ENCODE results near the gene ZNF43.
"Not testable (repeated sequence)": the region's sequence is repeated elsewhere in the genome, so short reads cannot be mapped to it uniquely, and the experiment has no call there.

The ZNF43 gene

DNA sequence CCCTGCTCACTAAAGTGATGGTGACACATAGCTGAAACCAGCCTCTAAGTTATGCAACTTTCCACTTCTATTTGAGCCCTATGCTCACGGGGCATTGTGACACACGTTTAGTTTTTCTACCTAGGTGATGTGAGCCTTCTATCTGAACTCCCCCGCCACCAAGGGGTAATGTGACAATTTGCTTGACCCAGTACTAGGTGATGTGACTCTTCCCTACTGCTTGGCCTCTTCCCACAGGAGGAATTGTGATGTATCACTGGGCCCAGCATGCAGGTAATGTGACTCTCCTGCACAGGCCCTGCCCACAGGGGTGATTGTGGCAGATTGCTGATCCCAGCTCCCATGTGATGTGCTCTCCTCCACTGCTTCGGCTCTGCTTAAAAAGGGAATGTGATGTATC, 42.7 kb upstream of the ZNF43 start:
- no peak overlapping the region for H3K27ac ChIP-seq (ENCODE audit: low read depth, low read length)
- H3F3A ChIP-seq (ENCODE audit: insufficient read depth): no peaks in the 10 kb centered on the region
- no peaks in the 10 kb centered on the region for H3K9me2 ChIP-seq (replicated peaks; ENCODE audit: insufficient read depth, low read length)
- H3K9ac ChIP-seq (ENCODE audit: low read length): no peak overlapping the region
- no peaks in the 10 kb centered on the region for H3K79me2 ChIP-seq (ENCODE audit: insufficient read depth, low read length)
- no peak overlapping the region for H2AFZ ChIP-seq (ENCODE audit: low read depth, low read length, severe bottlenecking)
- no peaks in the 10 kb centered on the region for H3K27me3 ChIP-seq (ENCODE audit: low read length)
- H4K20me1 ChIP-seq (ENCODE audit: low read depth, low read length): no peaks in the 10 kb centered on the region
- H3K9me3 ChIP-seq (ENCODE audit: insufficient read depth, low read length): no peaks in the 10 kb centered on the region
- no peak overlapping the region for H3K4me2 ChIP-seq (ENCODE audit: low read depth, low read length, poor library complexity, severe bottlenecking)
- H3K36me3 ChIP-seq (ENCODE audit: low read length): no peaks in the 10 kb centered on the region
- no peak overlapping the region for H3K4me3 ChIP-seq (ENCODE audit: insufficient read depth, low read length, poor library complexity, severe bottlenecking)
- TF ChIP-seq, protein P1, sequence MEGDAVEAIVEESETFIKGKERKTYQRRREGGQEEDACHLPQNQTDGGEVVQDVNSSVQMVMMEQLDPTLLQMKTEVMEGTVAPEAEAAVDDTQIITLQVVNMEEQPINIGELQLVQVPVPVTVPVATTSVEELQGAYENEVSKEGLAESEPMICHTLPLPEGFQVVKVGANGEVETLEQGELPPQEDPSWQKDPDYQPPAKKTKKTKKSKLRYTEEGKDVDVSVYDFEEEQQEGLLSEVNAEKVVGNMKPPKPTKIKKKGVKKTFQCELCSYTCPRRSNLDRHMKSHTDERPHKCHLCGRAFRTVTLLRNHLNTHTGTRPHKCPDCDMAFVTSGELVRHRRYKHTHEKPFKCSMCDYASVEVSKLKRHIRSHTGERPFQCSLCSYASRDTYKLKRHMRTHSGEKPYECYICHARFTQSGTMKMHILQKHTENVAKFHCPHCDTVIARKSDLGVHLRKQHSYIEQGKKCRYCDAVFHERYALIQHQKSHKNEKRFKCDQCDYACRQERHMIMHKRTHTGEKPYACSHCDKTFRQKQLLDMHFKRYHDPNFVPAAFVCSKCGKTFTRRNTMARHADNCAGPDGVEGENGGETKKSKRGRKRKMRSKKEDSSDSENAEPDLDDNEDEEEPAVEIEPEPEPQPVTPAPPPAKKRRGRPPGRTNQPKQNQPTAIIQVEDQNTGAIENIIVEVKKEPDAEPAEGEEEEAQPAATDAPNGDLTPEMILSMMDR (IDR thresholded peaks at IDR 0.05; ENCODE audit: insufficient read depth, low read length, poor library complexity, severe bottlenecking): no peak
- no peak for TF ChIP-seq EZH2phosphoT487 (conservative IDR thresholded peaks at IDR 0.05; ENCODE audit: low read length)

- no peaks in the 10 kb centered on the region for H3K79me2 ChIP-seq (ENCODE audit: insufficient read depth, low read length)
- H3K4me3 ChIP-seq (ENCODE audit: insufficient read depth, low read length, poor library complexity, severe bottlenecking): no peak overlapping the region
- H3K9me3 ChIP-seq (ENCODE audit: insufficient read depth, low read length): no peaks in the 10 kb centered on the region
- no peak for TF ChIP-seq EZH2phosphoT487 (conservative IDR thresholded peaks at IDR 0.05; ENCODE audit: low read length)
- TF ChIP-seq, protein P1 (IDR thresholded peaks at IDR 0.05; ENCODE audit: insufficient read depth, low read length, poor library complexity, severe bottlenecking): no peak
- H3K9me2 ChIP-seq (replicated peaks; ENCODE audit: insufficient read depth, low read length): no peaks in the 10 kb centered on the region
- no peaks in the 10 kb centered on the region for H3F3A ChIP-seq (ENCODE audit: insufficient read depth)
- no peak overlapping the region for H3K4me2 ChIP-seq (ENCODE audit: low read depth, low read length, poor library complexity, severe bottlenecking)
- no peaks in the 10 kb centered on the region for H3K27me3 ChIP-seq (ENCODE audit: low read length)
- H2AFZ ChIP-seq (ENCODE audit: low read depth, low read length, severe bottlenecking): no peak overlapping the region
- no peak overlapping the region for H3K9ac ChIP-seq (ENCODE audit: low read length)
- no peaks in the 10 kb centered on the region for H4K20me1 ChIP-seq (ENCODE audit: low read depth, low read length)
- no peak overlapping the region for H3K27ac ChIP-seq (ENCODE audit: low read depth, low read length)
- H3K36me3 ChIP-seq (ENCODE audit: low read length): no peaks in the 10 kb centered on the region
These were observed 42.0 kb upstream of the ZNF43 start for GRCh38 chr19:21877976-21878375.

DNA sequence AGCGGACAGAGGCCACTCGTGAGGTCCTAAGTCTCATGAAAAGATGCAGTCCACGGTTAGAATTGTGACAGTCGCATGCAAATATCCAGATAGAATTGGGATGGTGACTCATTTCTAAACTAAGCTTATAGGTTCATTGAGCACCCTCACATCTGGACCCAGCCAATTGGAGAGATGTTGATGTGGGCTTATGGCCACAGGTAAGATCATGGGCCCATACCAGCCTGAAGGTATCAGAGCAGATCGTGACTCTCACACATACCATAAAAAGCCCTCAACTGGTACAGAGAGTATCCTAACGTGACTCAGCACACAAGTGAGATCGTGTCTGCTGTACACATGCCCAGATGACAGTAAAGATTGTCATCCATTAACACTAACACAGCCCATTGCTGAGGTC, 40.6 kb upstream of the ZNF43 start:
- H3K79me2 ChIP-seq (ENCODE audit: insufficient read depth, low read length); H3F3A ChIP-seq (ENCODE audit: insufficient read depth); H3K4me2 ChIP-seq (ENCODE audit: low read depth, low read length, poor library complexity, severe bottlenecking); H3K4me3 ChIP-seq (ENCODE audit: insufficient read depth, low read length, poor library complexity, severe bottlenecking); H3K27ac ChIP-seq (ENCODE audit: low read depth, low read length); H3K9me3 ChIP-seq (ENCODE audit: insufficient read depth, low read length); H4K20me1 ChIP-seq (ENCODE audit: low read depth, low read length); H3K27me3 ChIP-seq (ENCODE audit: low read length); H3K9me2 ChIP-seq (replicated peaks; ENCODE audit: insufficient read depth, low read length); H2AFZ ChIP-seq (ENCODE audit: low read depth, low read length, severe bottlenecking); H3K36me3 ChIP-seq (ENCODE audit: low read length); H3K9ac ChIP-seq (ENCODE audit: low read length): not testable (repeated sequence)

- Histone ChIP-seq H3K9me3 (ENCODE audit: insufficient read depth, low read length) (no peaks in the 10 kb centered on the region), H2AFZ (ENCODE audit: low read depth, low read length, severe bottlenecking) (no peak overlapping the region)
These were observed 21.0 kb upstream of the ZNF43 start for GRCh38 chr19:21856773-21857514.

More at GRCh38 chr19:21856773-21857514, 21.0 kb upstream of the ZNF43 start:
- Histone ChIP-seq H3K79me2 (ENCODE audit: insufficient read depth, low read length) (no peaks in the 10 kb centered on the region), H3K9me2 (replicated peaks; ENCODE audit: insufficient read depth, low read length) (no peaks in the 10 kb centered on the region), H3K36me3 (ENCODE audit: low read length) (no peaks in the 10 kb centered on the region), H3K27me3 (ENCODE audit: low read length) (no peaks in the 10 kb centered on the region), H3K9ac (ENCODE audit: low read length) (no peak overlapping the region), H3F3A (ENCODE audit: insufficient read depth) (no peaks in the 10 kb centered on the region), H3K4me2 (ENCODE audit: low read depth, low read length, poor library complexity, severe bottlenecking) (no peak overlapping the region), H3K4me3 (ENCODE audit: insufficient read depth, low read length, poor library complexity, severe bottlenecking) (no peak overlapping the region), H3K27ac (ENCODE audit: low read depth, low read length) (no peak overlapping the region), H4K20me1 (ENCODE audit: low read depth, low read length) (no peaks in the 10 kb centered on the region)
- TF ChIP-seq, protein P1 (IDR thresholded peaks at IDR 0.05; ENCODE audit: insufficient read depth, low read length, poor library complexity, severe bottlenecking): no peak
- TF ChIP-seq EZH2phosphoT487 (conservative IDR thresholded peaks at IDR 0.05; ENCODE audit: low read length): no peak
